Astrocyte (in vitro differentiated cells and primary cell): Measurements from ENCODE around the gene IGFBP7. TPM values are rescaled to one million over a fixed set of nuclear protein-coding genes. Genes with fewer than 3 reads are reported as not detected.

Experiments used
- DNase-seq: peaks from one replicate; pipeline ENCODE4 v3.0.0-alpha.2; 2010; ENCODE audit warnings: low read depth
- FAIRE-seq: peaks from 2 replicates; lab custom pipeline; 2011; peaks lifted over from hg19 to GRCh38; lab: Jason Lieb, UNC
- H2AFZ ChIP-seq: 2 replicates; pipeline ENCODE4 v1.6.0; 2012; ENCODE audit warnings: low read depth, low read length, inconsistent platforms
- H3K27ac ChIP-seq: 2 replicates; pipeline ENCODE4 v1.5.1; 2011; ENCODE audit warnings: low read depth, low read length, inconsistent platforms
- H3K27me3 ChIP-seq: 2 replicates; pipeline ENCODE4 v1.6.0; 2011; ENCODE audit warnings: low read length, inconsistent platforms; ENCODE audit not compliant: insufficient read depth
- H3K36me3 ChIP-seq: 2 replicates; pipeline ENCODE4 v1.5.1; 2011; ENCODE audit warnings: low read length, inconsistent platforms; ENCODE audit not compliant: insufficient read depth
- H3K4me1 ChIP-seq: 2 replicates; pipeline ENCODE4 v1.5.1; 2011; ENCODE audit warnings: low read length, inconsistent platforms; ENCODE audit not compliant: insufficient read depth
- H3K4me2 ChIP-seq: 2 replicates; pipeline ENCODE4 v1.6.0; 2012; ENCODE audit warnings: low read length, inconsistent platforms
- H3K4me3 ChIP-seq: 2 replicates; pipeline ENCODE4 v1.5.1; 2011; ENCODE audit warnings: low read depth, mild to moderate bottlenecking, low read length, inconsistent platforms; ENCODE audit not compliant: insufficient read depth
- H3K79me2 ChIP-seq: 2 replicates; pipeline ENCODE4 v1.6.0; 2012; ENCODE audit warnings: mild to moderate bottlenecking, low read length, inconsistent platforms; ENCODE audit not compliant: insufficient read depth
- H3K9ac ChIP-seq: 2 replicates; pipeline ENCODE4 v1.6.0; 2012; ENCODE audit warnings: mild to moderate bottlenecking, low read length, inconsistent platforms
- H3K9me3 ChIP-seq: 2 replicates; pipeline ENCODE4 v1.5.1; 2012; ENCODE audit warnings: low read depth, mild to moderate bottlenecking, low read length, inconsistent platforms; ENCODE audit not compliant: insufficient read depth
- H4K20me1 ChIP-seq: 2 replicates; pipeline ENCODE4 v1.6.0; 2012; ENCODE audit warnings: low read length, inconsistent platforms; ENCODE audit not compliant: insufficient read depth
- H3K27ac Mint-ChIP-seq: one replicate; pipeline ENCODE4 v1.8.0; 2021; ENCODE audit warnings: mild to moderate bottlenecking, mixed read lengths; ENCODE audit not compliant: unreplicated experiment
- H3K27me3 Mint-ChIP-seq: one replicate; pipeline ENCODE4 v1.8.0; 2021; ENCODE audit warnings: low read depth, mixed read lengths; ENCODE audit not compliant: unreplicated experiment
- H3K36me3 Mint-ChIP-seq: one replicate; pipeline ENCODE4 v1.8.0; 2021; ENCODE audit warnings: low read depth, mixed read lengths; ENCODE audit not compliant: unreplicated experiment
- H3K4me1 Mint-ChIP-seq: one replicate; pipeline ENCODE4 v1.8.0; 2021; ENCODE audit warnings: low read depth, mixed read lengths; ENCODE audit not compliant: unreplicated experiment
- H3K4me3 Mint-ChIP-seq: one replicate; pipeline ENCODE4 v1.8.0; 2021; ENCODE audit warnings: mild to moderate bottlenecking, moderate library complexity, mixed read lengths; ENCODE audit not compliant: unreplicated experiment
- H3K9me3 Mint-ChIP-seq: one replicate; pipeline ENCODE4 v1.8.0; 2021; ENCODE audit warnings: mild to moderate bottlenecking, mixed read lengths; ENCODE audit not compliant: unreplicated experiment
- EZH2 ChIP-seq: IDR thresholded peaks from 2 replicates; pipeline ENCODE4 v1.6.1; 2012; ENCODE audit warnings: mild to moderate bottlenecking, low read length, inconsistent platforms; ENCODE audit not compliant: insufficient read depth
- total RNA-seq: library from RNA; stranded (reverse); gene quantifications from 2 replicates; pipeline ENCODE4 v1.2.1, GENCODE V29; 2021
- TF ChIP-seq, protein P1 (sequence below): IDR thresholded peaks from 2 replicates; pipeline ENCODE4 v1.5.1; 2011; ENCODE audit warnings: low read depth, mild to moderate bottlenecking, inconsistent platforms, low read length, moderate library complexity; ENCODE audit not compliant: insufficient read depth

The IGFBP7 gene
- total RNA-seq, 1 donor from 2014 or later, result 930 TPM

DNA sequence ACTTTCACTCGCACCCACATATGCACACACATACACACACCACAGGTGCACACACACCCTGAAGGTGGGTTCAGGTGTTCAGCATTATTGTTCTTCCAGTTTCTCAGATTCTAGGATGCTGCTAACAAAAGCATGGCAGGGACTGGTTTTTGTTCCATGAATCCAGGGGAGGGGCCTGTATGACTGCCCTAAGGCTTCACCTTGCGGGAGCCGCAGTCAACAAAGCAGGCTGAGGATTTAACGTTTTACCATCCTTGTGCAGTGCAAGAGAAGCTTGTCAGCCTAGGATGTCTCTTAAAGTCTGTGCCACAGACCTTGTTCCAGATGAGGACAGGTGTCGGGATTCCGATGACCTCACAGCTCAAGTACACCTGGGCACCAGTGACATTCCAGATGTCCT lies 69.7 kb downstream of the IGFBP7 start:
- no peak overlapping the region for H3K4me3 ChIP-seq
- Mint-ChIP-seq H3K36me3 (peaks cover 14% of the 10 kb centered on the region), H3K27me3 (no peaks in the 10 kb centered on the region), H3K9me3 (no peaks in the 10 kb centered on the region), H3K4me3 (no peak overlapping the region), H3K4me1 (peaks cover 54% of the 10 kb centered on the region), H3K27ac (peak overlapping the region; percentile 92)
- H4K20me1 ChIP-seq, result no peaks in the 10 kb centered on the region
- no peak for DNase-seq
- peaks cover 31% of the 10 kb centered on the region for H3K36me3 ChIP-seq
- H3K9ac ChIP-seq, result no peak overlapping the region
- H3K27ac ChIP-seq, result no peak overlapping the region
- FAIRE-seq, result no peak
- peaks cover 40% of the 10 kb centered on the region for H3K79me2 ChIP-seq
- no peak overlapping the region for H3K4me2 ChIP-seq
- TF ChIP-seq, protein P1, sequence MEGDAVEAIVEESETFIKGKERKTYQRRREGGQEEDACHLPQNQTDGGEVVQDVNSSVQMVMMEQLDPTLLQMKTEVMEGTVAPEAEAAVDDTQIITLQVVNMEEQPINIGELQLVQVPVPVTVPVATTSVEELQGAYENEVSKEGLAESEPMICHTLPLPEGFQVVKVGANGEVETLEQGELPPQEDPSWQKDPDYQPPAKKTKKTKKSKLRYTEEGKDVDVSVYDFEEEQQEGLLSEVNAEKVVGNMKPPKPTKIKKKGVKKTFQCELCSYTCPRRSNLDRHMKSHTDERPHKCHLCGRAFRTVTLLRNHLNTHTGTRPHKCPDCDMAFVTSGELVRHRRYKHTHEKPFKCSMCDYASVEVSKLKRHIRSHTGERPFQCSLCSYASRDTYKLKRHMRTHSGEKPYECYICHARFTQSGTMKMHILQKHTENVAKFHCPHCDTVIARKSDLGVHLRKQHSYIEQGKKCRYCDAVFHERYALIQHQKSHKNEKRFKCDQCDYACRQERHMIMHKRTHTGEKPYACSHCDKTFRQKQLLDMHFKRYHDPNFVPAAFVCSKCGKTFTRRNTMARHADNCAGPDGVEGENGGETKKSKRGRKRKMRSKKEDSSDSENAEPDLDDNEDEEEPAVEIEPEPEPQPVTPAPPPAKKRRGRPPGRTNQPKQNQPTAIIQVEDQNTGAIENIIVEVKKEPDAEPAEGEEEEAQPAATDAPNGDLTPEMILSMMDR, result no peak
- TF ChIP-seq EZH2, result no peak
- no peaks in the 10 kb centered on the region for H3K9me3 ChIP-seq
- no peaks in the 10 kb centered on the region for H3K27me3 ChIP-seq
- H3K4me1 ChIP-seq, result peaks cover 33% of the 10 kb centered on the region
- H2AFZ ChIP-seq, result no peak overlapping the region

DNA sequence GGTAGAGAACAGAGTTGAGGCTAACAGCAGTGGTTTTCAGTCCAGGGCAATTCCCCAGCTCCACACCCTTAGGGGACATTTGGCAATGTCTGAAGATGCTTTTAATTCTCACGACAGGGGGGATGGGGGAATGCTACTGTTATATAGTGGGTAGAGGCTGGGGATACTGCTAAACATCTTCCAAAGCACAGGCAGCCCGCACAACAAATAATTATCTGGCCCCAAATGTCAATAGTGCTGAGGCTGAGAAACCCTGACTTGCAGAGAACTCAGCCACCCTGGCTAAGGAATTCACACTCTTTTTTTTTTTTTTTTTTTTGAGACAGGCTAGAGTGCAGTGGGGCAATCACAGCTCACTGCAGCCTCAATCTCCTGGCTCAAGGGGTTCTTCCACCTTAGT lies 70.8 kb downstream of the IGFBP7 start:
- DNase-seq, result no peak
- no peaks in the 10 kb centered on the region for H3K9me3 ChIP-seq
- peak overlapping the region; percentile 81 for H3K27ac Mint-ChIP-seq
- H3K27me3 Mint-ChIP-seq, result no peaks in the 10 kb centered on the region
- H3K4me1 ChIP-seq, result peaks cover 21% of the 10 kb centered on the region
- H3K79me2 ChIP-seq, result peaks cover 35% of the 10 kb centered on the region
- H3K27me3 ChIP-seq, result no peaks in the 10 kb centered on the region
- H3K4me3 Mint-ChIP-seq, result peak overlapping the region; percentile 12
- peaks cover 51% of the 10 kb centered on the region for H3K4me1 Mint-ChIP-seq
- no peak overlapping the region for H2AFZ ChIP-seq
- no peak for FAIRE-seq
- H3K9ac ChIP-seq, result no peak overlapping the region
- no peak overlapping the region for H3K4me3 ChIP-seq
- H3K36me3 ChIP-seq, result peaks cover 34% of the 10 kb centered on the region
- H3K27ac ChIP-seq, result no peak overlapping the region
- TF ChIP-seq EZH2, result no peak
- TF ChIP-seq, protein P1, result no peak
- no peaks in the 10 kb centered on the region for H4K20me1 ChIP-seq
- no peaks in the 10 kb centered on the region for H3K9me3 Mint-ChIP-seq
- no peak overlapping the region for H3K4me2 ChIP-seq
- peaks cover 11% of the 10 kb centered on the region for H3K36me3 Mint-ChIP-seq

DNA sequence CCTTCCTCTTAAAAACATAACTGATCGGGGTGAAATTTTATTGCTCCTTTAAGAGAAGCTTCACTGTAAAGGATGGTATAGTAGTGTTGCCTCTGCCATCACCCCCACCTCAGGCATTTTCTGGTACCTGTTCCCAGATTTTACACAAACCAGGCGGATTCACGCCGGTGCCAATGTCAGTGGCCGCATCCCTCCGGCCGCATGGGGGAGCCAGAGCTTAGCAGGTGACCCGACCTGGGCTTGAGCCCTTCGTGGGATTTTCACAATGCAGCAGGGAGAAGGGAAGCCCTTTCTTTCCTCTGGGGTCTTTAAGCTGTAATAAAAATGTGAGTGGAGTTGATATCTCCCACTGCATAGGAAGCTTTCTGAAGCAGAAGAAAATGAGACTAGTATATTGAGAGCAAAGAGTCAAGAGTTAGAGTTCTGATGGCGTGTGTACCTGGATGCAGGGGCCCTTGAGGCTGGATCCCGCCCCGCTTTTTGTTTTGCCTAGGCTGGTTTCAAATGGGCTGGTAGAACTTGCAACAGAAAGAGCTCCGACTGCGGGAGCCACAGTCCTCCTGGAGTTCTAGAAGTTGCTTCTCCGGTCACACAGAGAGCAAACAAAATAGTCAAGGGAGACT lies 72.1 kb downstream of the IGFBP7 start:
- H3K4me2 ChIP-seq, result no peak overlapping the region
- no peak overlapping the region for H3K9ac ChIP-seq
- peaks cover 9% of the 10 kb centered on the region for H3K4me1 ChIP-seq
- peaks cover 24% of the 10 kb centered on the region for H3K79me2 ChIP-seq
- H3K4me3 ChIP-seq, result no peak overlapping the region
- H3K9me3 ChIP-seq, result no peaks in the 10 kb centered on the region
- Mint-ChIP-seq H3K4me3 (no peak overlapping the region), H3K27me3 (no peaks in the 10 kb centered on the region), H3K4me1 (peaks cover 46% of the 10 kb centered on the region), H3K36me3 (peaks cover 13% of the 10 kb centered on the region), H3K27ac (peak overlapping the region; percentile 86), H3K9me3 (no peaks in the 10 kb centered on the region)
- H2AFZ ChIP-seq, result no peak overlapping the region
- no peaks in the 10 kb centered on the region for H4K20me1 ChIP-seq
- no peaks in the 10 kb centered on the region for H3K27me3 ChIP-seq
- H3K27ac ChIP-seq, result peak overlapping the region; percentile 8
- TF ChIP-seq, protein P1, result peak; percentile 84
- no peak for TF ChIP-seq EZH2
- no peak for DNase-seq
- no peak for FAIRE-seq
- H3K36me3 ChIP-seq, result peaks cover 40% of the 10 kb centered on the region
